ENCODE data around the gene CRB3. TPM values are rescaled to one million over a fixed set of nuclear protein-coding genes. Genes with fewer than 3 reads are reported as not detected.
A peak's percentile ranks its signal among the peaks of the same experiment; 100 is the strongest.

CRB3 gene, protein sequence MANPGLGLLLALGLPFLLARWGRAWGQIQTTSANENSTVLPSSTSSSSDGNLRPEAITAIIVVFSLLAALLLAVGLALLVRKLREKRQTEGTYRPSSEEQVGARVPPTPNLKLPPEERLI
- polyA plus RNA-seq (5.5 to 11.9 TPM (median 6.1 TPM) in 3 replicates), polyA minus RNA-seq (1.8 to 8.9 TPM (median 6.4 TPM) in 3 replicates)
- 10.4 TPM for polyA plus RNA-seq (2011; ENCODE audit: low read depth)
- polyA plus RNA-seq (2011; cell fraction: cytosol; rRNA removed), result 5.8 and 15.3 TPM in 2 replicates
- polyA plus RNA-seq (2011; cell fraction: nucleus; rRNA removed), result 6.8 and 8.7 TPM in 2 replicates
- polyA plus RNA-seq (2012; ENCODE audit: low replicate concordance), result 12.2 and 39.9 TPM in 2 replicates
- polyA minus RNA-seq (2011; cell fraction: cytosol; rRNA and poly(A)+ RNA removed), result 13.2 TPM
- 5.7 and 7.7 TPM in 2 replicates for polyA minus RNA-seq (2011; cell fraction: nucleus; rRNA and poly(A)+ RNA removed)

- DNase-seq (ENCODE audit: low read depth, low spot score), result no peak
- Histone ChIP-seq H3K4me3 (ENCODE audit: control insufficient read depth in 2 of 3, extremely low read depth in 1 of 3, insufficient read depth in 2 of 3, low read depth in 1 of 3, low read length in 3 of 3) (peak within 1 kb of the TSS; percentile 76 to 82 (median 80)), H3K9ac (ENCODE audit: control insufficient read depth, extremely low read depth, insufficient read depth, low read length) (peak within 1 kb of the TSS; percentile 79), H3K4me1 (ENCODE audit: control insufficient read depth, extremely low read depth, insufficient read depth, low read length) (peaks cover 9% of the 10 kb centered on the region), H3K79me2 (ENCODE audit: control insufficient read depth, insufficient read depth, low read length) (no peaks in the 10 kb centered on the region), H2AFZ (ENCODE audit: control insufficient read depth, low read length) (peak within 1 kb of the TSS; percentile 88), H3K9me1 (ENCODE audit: control insufficient read depth, extremely low read depth, insufficient read depth, low read length) (no peaks in the 10 kb centered on the region), H3K27ac (ENCODE audit: control insufficient read depth, insufficient read depth, low read length) (peak within 1 kb of the TSS; percentile 58), H3K9me3 (ENCODE audit: control insufficient read depth, low read depth, low read length) (no peaks in the 10 kb centered on the region), H3K27me3 (ENCODE audit: control insufficient read depth, extremely low read depth, insufficient read depth, low read length) (no peaks in the 10 kb centered on the region), H3K36me3 (ENCODE audit: control insufficient read depth in 2 of 2, extremely low read depth in 1 of 2, insufficient read depth in 2 of 2, low read length in 2 of 2) (peaks cover 0 to 6% of the 10 kb centered on the region in 2 experiments), H3K4me2 (ENCODE audit: control insufficient read depth, extremely low read depth, insufficient read depth, low read depth, low read length) (peak within 1 kb of the TSS; percentile 89), H4K20me1 (ENCODE audit: control insufficient read depth, extremely low read depth, insufficient read depth, low read length) (no peaks in the 10 kb centered on the region)
- TF ChIP-seq EZH2 (IDR thresholded peaks at IDR 0.05; ENCODE audit: low read length), result no peak
- no peak for TF ChIP-seq CTCF (optimal IDR thresholded peaks at IDR 0.05 in 1 of 3, IDR thresholded peaks at IDR 0.05 in 1 of 3, conservative IDR thresholded peaks at IDR 0.05 in 1 of 3; ENCODE audit: extremely low read depth in 1 of 3, insufficient read depth in 2 of 3, low read length in 3 of 3)
- dilution Hi-C loops (cut with MboI; ENCODE audit: extremely low pct_ligation_motif_present, low sequenced_read_pairs), result no loop called here
- FAIRE-seq, result peak; percentile 82
Observed at GRCh38 chr19:6464070-6464873, at the start of gene CRB3. CRB3 (plus strand) TSS chr19:6464271; CDS start chr19:6464702, 431 bp downstream.

- Histone ChIP-seq H2AFZ (ENCODE audit: control insufficient read depth, low read length) (no peak overlapping the region), H3K4me1 (ENCODE audit: control insufficient read depth, extremely low read depth, insufficient read depth, low read length) (no peaks in the 10 kb centered on the region), H3K27ac (ENCODE audit: control insufficient read depth, insufficient read depth, low read length) (no peak overlapping the region), H3K9me3 (ENCODE audit: control insufficient read depth, low read depth, low read length) (no peaks in the 10 kb centered on the region), H3K36me3 (ENCODE audit: control insufficient read depth in 2 of 2, extremely low read depth in 1 of 2, insufficient read depth in 2 of 2, low read length in 2 of 2) (peaks cover 36 to 45% of the 10 kb centered on the region in 2 experiments), H3K4me2 (ENCODE audit: control insufficient read depth, extremely low read depth, insufficient read depth, low read depth, low read length) (no peak overlapping the region), H3K9ac (ENCODE audit: control insufficient read depth, extremely low read depth, insufficient read depth, low read length) (no peak overlapping the region), H4K20me1 (ENCODE audit: control insufficient read depth, extremely low read depth, insufficient read depth, low read length) (no peaks in the 10 kb centered on the region), H3K27me3 (ENCODE audit: control insufficient read depth, extremely low read depth, insufficient read depth, low read length) (no peaks in the 10 kb centered on the region), H3K4me3 (ENCODE audit: control insufficient read depth in 2 of 3, extremely low read depth in 1 of 3, insufficient read depth in 2 of 3, low read depth in 1 of 3, low read length in 3 of 3) (no peak overlapping the region), H3K79me2 (ENCODE audit: control insufficient read depth, insufficient read depth, low read length) (peaks cover 19% of the 10 kb centered on the region), H3K9me1 (ENCODE audit: control insufficient read depth, extremely low read depth, insufficient read depth, low read length) (no peaks in the 10 kb centered on the region)
- DNase-seq (ENCODE audit: low read depth, low spot score), result no peak
- FAIRE-seq, result no peak
- dilution Hi-C loops (cut with MboI; ENCODE audit: extremely low pct_ligation_motif_present, low sequenced_read_pairs), result no loop called here
- TF ChIP-seq EZH2 (IDR thresholded peaks at IDR 0.05; ENCODE audit: low read length), result no peak
- no peak for TF ChIP-seq CTCF (optimal IDR thresholded peaks at IDR 0.05 in 1 of 3, IDR thresholded peaks at IDR 0.05 in 1 of 3, conservative IDR thresholded peaks at IDR 0.05 in 1 of 3; ENCODE audit: extremely low read depth in 1 of 3, insufficient read depth in 2 of 3, low read length in 3 of 3)
Observed at GRCh38 chr19:6414793-6415590, 49.1 kb upstream of the CRB3 start.
